K562 (cell line): ENCODE results near the gene IMMP2L. TPM values are rescaled to one million over a fixed set of nuclear protein-coding genes. Genes with fewer than 3 reads are reported as not detected.

Experiments
- BCOR ChIP-seq: fragments of 450-650 bp; IDR thresholded peaks from 2 replicates; pipeline ENCODE4 v1.6.1; 2016
- FOXO4 ChIP-seq: fragments of 450-650 bp; formaldehyde crosslinking; IDR thresholded peaks from 2 replicates; pipeline ENCODE4 v1.4.0; 2020; ENCODE audit warnings: mild to moderate bottlenecking, moderate library complexity
- JUN ChIP-seq, 2 experiments: sonication (generic) in 1 of 2; formaldehyde crosslinking in 1 of 2; IDR thresholded peaks; 2 replicates each; pipeline versions ENCODE4 v1.6.1 to v1.8.0; 2012 to 2022; ENCODE audit warnings: borderline replicate concordance in 2 of 2, mild to moderate bottlenecking in 2 of 2, improper control_type of control experiment in 1 of 2, low read depth in 1 of 2, low read length in 1 of 2, missing genetic modification reagents in 1 of 2
- PML ChIP-seq: IDR thresholded peaks from 2 replicates; pipeline ENCODE4 v1.6.1; 2012; ENCODE audit warnings: low read length, inconsistent platforms
- RBFOX2 ChIP-seq: fragments of 200-400 bp; formaldehyde crosslinking; IDR thresholded peaks from 2 replicates; pipeline ENCODE4 v1.6.1; 2017; ENCODE audit warnings: low read depth, mild to moderate bottlenecking, low read length, moderate library complexity
- RBM22 ChIP-seq: fragments of 200-400 bp; formaldehyde crosslinking; IDR thresholded peaks from 2 replicates; pipeline ENCODE4 v1.6.1; 2018; ENCODE audit warnings: low read length, low read depth; ENCODE audit not compliant: poor library complexity, severe bottlenecking
- SIN3A ChIP-seq, 2 experiments: fragments of 150-350 bp in 1 of 2; IDR thresholded peaks; 2 replicates each; pipeline ENCODE4 v1.6.1; 2011 to 2016; ENCODE audit warnings: borderline replicate concordance in 2 of 2, low read depth in 2 of 2, low read length in 2 of 2, mild to moderate bottlenecking in 2 of 2, moderate library complexity in 2 of 2; ENCODE audit not compliant: control insufficient read depth in 1 of 2
- ZFX ChIP-seq: sonication (generic); formaldehyde crosslinking; IDR thresholded peaks from 2 replicates; pipeline ENCODE4 v1.8.0; 2022; ENCODE audit warnings: mild to moderate bottlenecking, missing genetic modification reagents, moderate library complexity
- polyA plus RNA-seq, 8 experiments: library from polyadenylated mRNA; depleted of rRNA in 4 of 8; stranded (reverse) in 5 of 8; unstranded in 3 of 8; fragments of >200 nt; fragmentation: Nextera tagmentation in 2 of 8; fragmentation: Illumina TruSeq in 1 of 8; extraction: Ambion mirVana in 2 of 8; extraction: Trizol in 1 of 8; gene quantifications; 2 replicates each; pipeline versions ENCODE4 v1.2.1 to v1.2.3, GENCODE V29; 2011 to 2014; ENCODE audit warnings: inconsistent platforms in 1 of 8, missing spikeins in 1 of 8
- total RNA-seq, 7 experiments: library from RNA; depleted of rRNA in 6 of 7; stranded (reverse); fragments of >200 nt in 6 of 7; fragmentation: Illumina TruSeq in 2 of 7; extraction: Trizol in 2 of 7; gene quantifications; 2 replicates each; pipeline versions ENCODE4 v1.2.1 to v1.2.3, GENCODE V29; 2011 to 2021; ENCODE audit warnings: low replicate concordance in 1 of 7
- TF ChIP-seq, protein P1 (sequence below): fragments of 450-650 bp; IDR thresholded peaks from 2 replicates; pipeline ENCODE4 v1.6.1; 2016; ENCODE audit warnings: low read depth
- TF ChIP-seq, protein P2 (sequence below): fragments of 250-450 bp; sonication (Bioruptor Pico); IDR thresholded peaks from 2 replicates; pipeline ENCODE4 v1.9.0; 2021; ENCODE audit warnings: mild to moderate bottlenecking

The IMMP2L gene
- total and polyA plus RNA-seq, 9 of the 15 experiments (the other 6 are each of a cell fraction or from before 2014, with no cell fraction given), result 29.7 to 116 (median 53.0) TPM

GRCh38 chr7:111474723-111475418 is 87.4 kb downstream of the IMMP2L start (continued):
- TF ChIP-seq, protein P1, sequence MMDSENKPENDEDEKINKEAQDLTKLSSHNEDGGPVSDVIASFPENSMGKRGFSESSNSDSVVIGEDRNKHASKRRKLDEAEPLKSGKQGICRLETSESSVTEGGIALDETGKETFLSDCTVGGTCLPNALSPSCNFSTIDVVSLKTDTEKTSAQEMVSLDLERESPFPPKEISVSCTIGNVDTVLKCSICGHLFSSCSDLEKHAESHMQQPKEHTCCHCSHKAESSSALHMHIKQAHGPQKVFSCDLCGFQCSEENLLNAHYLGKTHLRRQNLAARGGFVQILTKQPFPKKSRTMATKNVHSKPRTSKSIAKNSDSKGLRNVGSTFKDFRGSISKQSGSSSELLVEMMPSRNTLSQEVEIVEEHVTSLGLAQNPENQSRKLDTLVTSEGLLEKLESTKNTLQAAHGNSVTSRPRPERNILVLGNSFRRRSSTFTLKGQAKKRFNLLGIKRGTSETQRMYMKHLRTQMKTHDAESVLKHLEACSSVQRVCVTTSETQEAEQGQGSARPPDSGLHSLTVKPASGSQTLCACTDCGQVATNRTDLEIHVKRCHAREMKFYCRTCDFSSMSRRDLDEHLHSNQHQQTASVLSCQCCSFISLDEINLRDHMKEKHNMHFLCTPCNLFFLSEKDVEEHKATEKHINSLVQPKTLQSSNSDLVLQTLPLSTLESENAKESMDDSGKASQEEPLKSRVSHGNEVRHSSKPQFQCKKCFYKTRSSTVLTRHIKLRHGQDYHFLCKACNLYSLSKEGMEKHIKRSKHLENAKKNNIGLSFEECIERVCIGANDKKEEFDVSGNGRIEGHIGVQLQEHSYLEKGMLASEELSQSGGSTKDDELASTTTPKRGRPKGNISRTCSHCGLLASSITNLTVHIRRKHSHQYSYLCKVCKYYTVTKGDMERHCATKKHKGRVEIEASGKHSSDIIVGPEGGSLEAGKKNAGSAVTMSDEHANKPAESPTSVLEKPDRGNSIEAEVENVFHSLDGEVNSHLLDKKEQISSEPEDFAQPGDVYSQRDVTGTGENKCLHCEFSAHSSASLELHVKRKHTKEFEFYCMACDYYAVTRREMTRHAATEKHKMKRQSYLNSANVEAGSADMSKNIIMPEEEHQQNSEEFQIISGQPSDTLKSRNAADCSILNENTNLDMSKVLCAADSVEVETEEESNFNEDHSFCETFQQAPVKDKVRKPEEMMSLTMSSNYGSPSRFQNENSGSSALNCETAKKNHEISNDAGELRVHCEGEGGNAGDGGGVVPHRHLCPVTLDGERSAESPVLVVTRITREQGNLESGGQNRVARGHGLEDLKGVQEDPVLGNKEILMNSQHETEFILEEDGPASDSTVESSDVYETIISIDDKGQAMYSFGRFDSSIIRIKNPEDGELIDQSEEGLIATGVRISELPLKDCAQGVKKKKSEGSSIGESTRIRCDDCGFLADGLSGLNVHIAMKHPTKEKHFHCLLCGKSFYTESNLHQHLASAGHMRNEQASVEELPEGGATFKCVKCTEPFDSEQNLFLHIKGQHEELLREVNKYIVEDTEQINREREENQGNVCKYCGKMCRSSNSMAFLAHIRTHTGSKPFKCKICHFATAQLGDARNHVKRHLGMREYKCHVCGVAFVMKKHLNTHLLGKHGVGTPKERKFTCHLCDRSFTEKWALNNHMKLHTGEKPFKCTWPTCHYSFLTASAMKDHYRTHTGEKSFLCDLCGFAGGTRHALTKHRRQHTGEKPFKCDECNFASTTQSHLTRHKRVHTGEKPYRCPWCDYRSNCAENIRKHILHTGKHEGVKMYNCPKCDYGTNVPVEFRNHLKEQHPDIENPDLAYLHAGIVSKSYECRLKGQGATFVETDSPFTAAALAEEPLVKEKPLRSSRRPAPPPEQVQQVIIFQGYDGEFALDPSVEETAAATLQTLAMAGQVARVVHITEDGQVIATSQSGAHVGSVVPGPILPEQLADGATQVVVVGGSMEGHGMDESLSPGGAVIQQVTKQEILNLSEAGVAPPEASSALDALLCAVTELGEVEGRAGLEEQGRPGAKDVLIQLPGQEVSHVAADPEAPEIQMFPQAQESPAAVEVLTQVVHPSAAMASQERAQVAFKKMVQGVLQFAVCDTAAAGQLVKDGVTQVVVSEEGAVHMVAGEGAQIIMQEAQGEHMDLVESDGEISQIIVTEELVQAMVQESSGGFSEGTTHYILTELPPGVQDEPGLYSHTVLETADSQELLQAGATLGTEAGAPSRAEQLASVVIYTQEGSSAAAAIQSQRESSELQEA, result no peak
- no peak for TF ChIP-seq RBM22
- TF ChIP-seq JUN (IDR thresholded peaks at IDR 0.05; ENCODE audit: borderline replicate concordance, low read depth, low read length), result no peak
- no peak for TF ChIP-seq JUN (CRISPR knock-in tag; IDR thresholded peaks at IDR 0.05; ENCODE audit: borderline replicate concordance)
- TF ChIP-seq RBFOX2, result no peak
- TF ChIP-seq, protein P2, sequence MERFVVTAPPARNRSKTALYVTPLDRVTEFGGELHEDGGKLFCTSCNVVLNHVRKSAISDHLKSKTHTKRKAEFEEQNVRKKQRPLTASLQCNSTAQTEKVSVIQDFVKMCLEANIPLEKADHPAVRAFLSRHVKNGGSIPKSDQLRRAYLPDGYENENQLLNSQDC (CRISPR knock-in tag), result no peak
- TF ChIP-seq FOXO4, result no peak
- TF ChIP-seq PML, result peak; percentile 95
- peak; percentile 74 for TF ChIP-seq BCOR
- no peak for TF ChIP-seq ZFX (CRISPR knock-in tag)
- no peak for TF ChIP-seq SIN3A (IDR thresholded peaks at IDR 0.05; ENCODE audit: borderline replicate concordance in 2 of 2, control insufficient read depth in 1 of 2, low read depth in 2 of 2, low read length in 2 of 2)
